HepG2 (cell line): ENCODE results near the gene CISD3. TPM values are rescaled to one million over a fixed set of nuclear protein-coding genes. Genes with fewer than 3 reads are reported as not detected.

ENCODE experiments used
- ARNT2 ChIP-seq: sonication (generic); formaldehyde crosslinking; IDR thresholded peaks from 2 replicates; pipeline ENCODE4 v1.8.0; 2022; ENCODE audit warnings: mild to moderate bottlenecking, low read depth, missing genetic modification reagents, moderate library complexity
- ATRX ChIP-seq: sonication (generic); formaldehyde crosslinking; IDR thresholded peaks from 2 replicates; pipeline ENCODE4 v1.4.0; 2020; ENCODE audit warnings: missing genetic modification reagents, borderline replicate concordance
- BRD4 ChIP-seq: sonication (generic); formaldehyde crosslinking; IDR thresholded peaks from 2 replicates; pipeline ENCODE4 v1.4.0; 2020; ENCODE audit warnings: missing genetic modification reagents
- CEBPB ChIP-seq: IDR thresholded peaks from 2 replicates; pipeline ENCODE4 v1.6.1; 2011; ENCODE audit warnings: low read depth, low read length, improper control_type of control experiment, borderline replicate concordance
- EP300 ChIP-seq, 3 experiments: sonication (generic) in 1 of 3; formaldehyde crosslinking in 1 of 3; IDR thresholded peaks; 2 replicates each; pipeline versions ENCODE4 v1.5.1 to v1.6.1; 2011 to 2020; ENCODE audit warnings: low read depth in 2 of 3, low read length in 2 of 3, borderline replicate concordance in 1 of 3, improper control_type of control experiment in 1 of 3, mild to moderate bottlenecking in 1 of 3, missing genetic modification reagents in 1 of 3, moderate library complexity in 1 of 3
- FOXK1 ChIP-seq: sonication (generic); formaldehyde crosslinking; IDR thresholded peaks from 2 replicates; pipeline ENCODE4 v1.4.0; 2020; ENCODE audit warnings: low read depth, missing genetic modification reagents, borderline replicate concordance
- GATA4 ChIP-seq: sonication (generic); IDR thresholded peaks from 2 replicates; pipeline ENCODE4 v1.6.1; 2016; ENCODE audit warnings: antibody characterized with exemption, low read depth, borderline replicate concordance
- JDP2 ChIP-seq: sonication (generic); formaldehyde crosslinking; IDR thresholded peaks from 2 replicates; pipeline ENCODE4 v1.8.1; 2022; ENCODE audit warnings: missing genetic modification reagents, borderline replicate concordance
- KDM6A ChIP-seq: IDR thresholded peaks from 2 replicates; pipeline ENCODE4 v1.6.1; 2016; ENCODE audit warnings: low read depth
- NONO ChIP-seq, 2 experiments: fragments of 450-650 bp in 1 of 2; sonication (generic) in 1 of 2; formaldehyde crosslinking in 1 of 2; IDR thresholded peaks in 1 of 2; conservative IDR thresholded peaks in 1 of 2; 2 replicates each; pipeline versions ENCODE4 v1.6.1 to v1.8.0; 2017 to 2022; ENCODE audit warnings: mild to moderate bottlenecking in 1 of 2, missing genetic modification reagents in 1 of 2, moderate library complexity in 1 of 2
- PCBP1 ChIP-seq: fragments of 200-400 bp; formaldehyde crosslinking; IDR thresholded peaks from 2 replicates; pipeline ENCODE4 v1.6.1; 2017; ENCODE audit warnings: mild to moderate bottlenecking, low read depth, low read length, borderline replicate concordance
- SMAD3 ChIP-seq: sonication (generic); formaldehyde crosslinking; IDR thresholded peaks from 2 replicates; pipeline ENCODE4 v1.4.0; 2020; ENCODE audit warnings: missing genetic modification reagents
- TEAD3 ChIP-seq: optimal IDR thresholded peaks from 2 replicates; pipeline ENCODE3; 2016; ENCODE audit warnings: borderline replicate concordance
- ZC3H13 ChIP-seq: sonication (generic); formaldehyde crosslinking; IDR thresholded peaks from 2 replicates; pipeline ENCODE4 v1.8.1; 2023; ENCODE audit warnings: mild to moderate bottlenecking, missing genetic modification reagents, moderate library complexity
- ZNF614 ChIP-seq: IDR thresholded peaks from 2 replicates; pipeline ENCODE4 v1.6.1; 2018; ENCODE audit warnings: missing biosample characterization, missing genetic modification reagents, inconsistent platforms, borderline replicate concordance
- ZNF670 ChIP-seq: sonication (generic); formaldehyde crosslinking; IDR thresholded peaks from 2 replicates; pipeline ENCODE4 v1.8.0; 2022; ENCODE audit warnings: mild to moderate bottlenecking, missing genetic modification reagents, borderline replicate concordance
- polyA plus RNA-seq, 8 experiments: library from polyadenylated mRNA; depleted of rRNA in 3 of 8; stranded (reverse) in 7 of 8; unstranded in 1 of 8; fragments of >200 nt; fragmentation: Illumina TruSeq in 4 of 8; extraction: Trizol in 4 of 8; gene quantifications; 2 replicates each; pipeline versions ENCODE4 v1.2.1 to v1.2.3, GENCODE V29; 2011 to 2016; ENCODE audit warnings: low read depth in 4 of 8, missing spikeins in 1 of 8, mixed read lengths in 1 of 8; ENCODE audit not compliant: insufficient read depth in 1 of 8
- total RNA-seq, 5 experiments: library from RNA; depleted of rRNA; stranded (reverse); fragments of >200 nt; fragmentation: Illumina TruSeq; extraction: Trizol; gene quantifications; 2 replicates each; pipeline ENCODE4 v1.2.3, GENCODE V29; 2016; ENCODE audit warnings: low read depth in 1 of 5
- TF ChIP-seq, protein P1 (sequence below): sonication (generic); formaldehyde crosslinking; IDR thresholded peaks from 2 replicates; pipeline ENCODE4 v1.4.0; 2020; ENCODE audit warnings: mild to moderate bottlenecking, missing genetic modification reagents
- TF ChIP-seq, protein P2 (sequence below): sonication (generic); formaldehyde crosslinking; IDR thresholded peaks from 2 replicates; pipeline ENCODE4 v1.8.0; 2022; ENCODE audit warnings: mild to moderate bottlenecking, missing genetic modification reagents
- TF ChIP-seq, protein P3 (sequence below): sonication (generic); formaldehyde crosslinking; IDR thresholded peaks from 2 replicates; pipeline ENCODE4 v1.8.1; 2023; ENCODE audit warnings: mild to moderate bottlenecking, missing genetic modification reagents
- TF ChIP-seq, protein P4 (sequence below): sonication (generic); formaldehyde crosslinking; IDR thresholded peaks from 2 replicates; pipeline ENCODE4 v1.8.0; 2022; ENCODE audit warnings: mild to moderate bottlenecking, missing genetic modification reagents, borderline replicate concordance
- TF ChIP-seq, protein P5 (sequence below): IDR thresholded peaks from 2 replicates; pipeline ENCODE4 v1.6.1; 2018; ENCODE audit warnings: missing genetic modification reagents, mild to moderate bottlenecking, missing compliant biosample characterization

CISD3 gene
- total and polyA plus RNA-seq, 2 of the 13 experiments (the other 11 are each of a cell fraction or from before 2014, with no cell fraction given) = 30.0 to 34.1 TPM

DNA sequence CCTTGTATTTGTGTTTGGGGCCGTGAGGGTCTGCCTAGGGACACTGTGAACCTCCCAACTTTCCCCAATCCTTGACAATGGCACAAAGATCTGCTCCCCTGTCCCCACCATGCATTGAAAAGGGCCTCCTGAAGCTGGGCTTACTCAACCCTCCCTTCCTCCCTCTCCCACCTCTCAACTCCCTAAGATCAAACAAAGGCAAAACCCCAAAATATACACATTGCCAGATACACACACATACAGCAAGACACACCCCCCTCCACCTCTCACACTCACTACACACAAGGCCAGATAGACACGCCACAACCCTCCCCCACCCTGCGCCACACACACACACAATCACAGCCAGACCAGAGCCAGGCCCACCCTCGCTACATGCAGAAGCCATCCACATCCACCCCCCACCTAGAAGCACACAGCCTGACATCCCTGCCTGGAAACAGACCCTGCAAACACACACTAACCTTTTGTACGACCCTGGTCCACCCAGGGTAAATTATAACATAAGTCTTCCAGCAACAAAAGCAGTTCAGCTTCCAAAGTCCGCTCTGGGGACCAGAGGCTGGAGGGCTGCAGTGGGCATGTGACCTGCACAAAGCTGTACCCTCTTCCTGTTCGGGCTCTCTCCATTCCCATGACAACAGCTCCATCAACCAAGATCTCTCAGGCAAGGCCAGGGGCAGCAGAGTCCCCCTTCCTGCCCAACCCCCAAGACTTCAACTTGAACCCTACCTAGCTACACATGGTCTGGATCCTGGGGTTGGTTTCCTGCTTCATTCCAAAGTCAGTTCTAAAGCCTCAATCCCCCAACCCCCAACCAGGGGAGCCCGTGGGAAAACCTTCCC lies 16.1 kb downstream of the CISD3 start (continued):
- TF ChIP-seq ZC3H13 (CRISPR knock-in tag) (peak; percentile 62; the same call in 1 of the 2 replicates), ARNT2 (CRISPR knock-in tag) (no peak; the same call in 1 of the 2 replicates), ZNF670 (CRISPR knock-in tag) (peak; percentile 75), ZNF614 (peak; percentile 93), GATA4 (no peak), PCBP1 (0 out of 2 replicates have a peak, but pooled peaks have one; percentile 36), TEAD3 (CRISPR knock-in tag) (peak; percentile 77), CEBPB (no peak), KDM6A (peak; percentile 84), JDP2 (CRISPR knock-in tag) (no peak), EP300 (IDR thresholded peaks at IDR 0.05; ENCODE audit: low read depth in 2 of 2, low read length in 2 of 2) (peak in 1 of 2 experiments; percentile 65; a peak in 1 of 4 replicates), EP300 (CRISPR knock-in tag; IDR thresholded peaks at IDR 0.05; ENCODE audit: borderline replicate concordance) (peak; percentile 56; the same call in 1 of the 2 replicates), ATRX (CRISPR knock-in tag) (no peak), NONO (IDR thresholded peaks at IDR 0.05) (no peak), NONO (CRISPR knock-in tag; conservative IDR thresholded peaks at IDR 0.05) (peak; percentile 88), SMAD3 (CRISPR knock-in tag) (peak; percentile 82; the same call in 1 of the 2 replicates), BRD4 (CRISPR knock-in tag) (0 out of 2 replicates have a peak, but pooled peaks have one; percentile 18), FOXK1 (CRISPR knock-in tag) (peak; percentile 64; the same call in 1 of the 2 replicates)
- TF ChIP-seq, protein P1, sequence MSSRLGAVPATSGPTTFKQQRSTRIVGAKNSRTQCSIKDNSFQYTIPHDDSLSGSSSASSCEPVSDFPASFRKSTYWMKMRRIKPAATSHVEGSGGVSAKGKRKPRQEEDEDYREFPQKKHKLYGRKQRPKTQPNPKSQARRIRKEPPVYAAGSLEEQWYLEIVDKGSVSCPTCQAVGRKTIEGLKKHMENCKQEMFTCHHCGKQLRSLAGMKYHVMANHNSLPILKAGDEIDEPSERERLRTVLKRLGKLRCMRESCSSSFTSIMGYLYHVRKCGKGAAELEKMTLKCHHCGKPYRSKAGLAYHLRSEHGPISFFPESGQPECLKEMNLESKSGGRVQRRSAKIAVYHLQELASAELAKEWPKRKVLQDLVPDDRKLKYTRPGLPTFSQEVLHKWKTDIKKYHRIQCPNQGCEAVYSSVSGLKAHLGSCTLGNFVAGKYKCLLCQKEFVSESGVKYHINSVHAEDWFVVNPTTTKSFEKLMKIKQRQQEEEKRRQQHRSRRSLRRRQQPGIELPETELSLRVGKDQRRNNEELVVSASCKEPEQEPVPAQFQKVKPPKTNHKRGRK (CRISPR knock-in tag) = no peak
- TF ChIP-seq, protein P2, sequence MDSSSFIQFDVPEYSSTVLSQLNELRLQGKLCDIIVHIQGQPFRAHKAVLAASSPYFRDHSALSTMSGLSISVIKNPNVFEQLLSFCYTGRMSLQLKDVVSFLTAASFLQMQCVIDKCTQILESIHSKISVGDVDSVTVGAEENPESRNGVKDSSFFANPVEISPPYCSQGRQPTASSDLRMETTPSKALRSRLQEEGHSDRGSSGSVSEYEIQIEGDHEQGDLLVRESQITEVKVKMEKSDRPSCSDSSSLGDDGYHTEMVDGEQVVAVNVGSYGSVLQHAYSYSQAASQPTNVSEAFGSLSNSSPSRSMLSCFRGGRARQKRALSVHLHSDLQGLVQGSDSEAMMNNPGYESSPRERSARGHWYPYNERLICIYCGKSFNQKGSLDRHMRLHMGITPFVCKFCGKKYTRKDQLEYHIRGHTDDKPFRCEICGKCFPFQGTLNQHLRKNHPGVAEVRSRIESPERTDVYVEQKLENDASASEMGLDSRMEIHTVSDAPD (CRISPR knock-in tag) = peak; percentile 71; the same call in 1 of the 2 replicates
- TF ChIP-seq, protein P3, sequence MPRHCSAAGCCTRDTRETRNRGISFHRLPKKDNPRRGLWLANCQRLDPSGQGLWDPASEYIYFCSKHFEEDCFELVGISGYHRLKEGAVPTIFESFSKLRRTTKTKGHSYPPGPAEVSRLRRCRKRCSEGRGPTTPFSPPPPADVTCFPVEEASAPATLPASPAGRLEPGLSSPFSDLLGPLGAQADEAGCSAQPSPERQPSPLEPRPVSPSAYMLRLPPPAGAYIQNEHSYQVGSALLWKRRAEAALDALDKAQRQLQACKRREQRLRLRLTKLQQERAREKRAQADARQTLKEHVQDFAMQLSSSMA = no peak
- TF ChIP-seq, protein P4, sequence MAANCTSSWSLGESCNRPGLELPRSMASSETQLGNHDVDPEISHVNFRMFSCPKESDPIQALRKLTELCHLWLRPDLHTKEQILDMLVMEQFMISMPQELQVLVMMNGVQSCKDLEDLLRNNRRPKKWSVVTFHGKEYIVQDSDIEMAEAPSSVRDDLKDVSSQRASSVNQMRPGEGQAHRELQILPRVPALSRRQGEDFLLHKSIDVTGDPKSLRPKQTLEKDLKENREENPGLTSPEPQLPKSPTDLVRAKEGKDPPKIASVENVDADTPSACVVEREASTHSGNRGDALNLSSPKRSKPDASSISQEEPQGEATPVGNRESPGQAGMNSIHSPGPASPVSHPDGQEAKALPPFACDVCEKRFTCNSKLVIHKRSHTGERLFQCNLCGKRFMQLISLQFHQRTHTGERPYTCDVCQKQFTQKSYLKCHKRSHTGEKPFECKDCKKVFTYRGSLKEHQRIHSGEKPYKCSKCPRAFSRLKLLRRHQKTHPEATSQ (CRISPR knock-in tag) = no peak
- TF ChIP-seq, protein P5, sequence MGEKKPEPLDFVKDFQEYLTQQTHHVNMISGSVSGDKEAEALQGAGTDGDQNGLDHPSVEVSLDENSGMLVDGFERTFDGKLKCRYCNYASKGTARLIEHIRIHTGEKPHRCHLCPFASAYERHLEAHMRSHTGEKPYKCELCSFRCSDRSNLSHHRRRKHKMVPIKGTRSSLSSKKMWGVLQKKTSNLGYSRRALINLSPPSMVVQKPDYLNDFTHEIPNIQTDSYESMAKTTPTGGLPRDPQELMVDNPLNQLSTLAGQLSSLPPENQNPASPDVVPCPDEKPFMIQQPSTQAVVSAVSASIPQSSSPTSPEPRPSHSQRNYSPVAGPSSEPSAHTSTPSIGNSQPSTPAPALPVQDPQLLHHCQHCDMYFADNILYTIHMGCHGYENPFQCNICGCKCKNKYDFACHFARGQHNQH (CRISPR knock-in tag) = peak; percentile 90
